Measurements from ENCODE around the gene MAP3K2.

MAP3K2 gene

GRCh38 chr2:127387655-127388422, at the start of gene MAP3K2:
MAP3K2 (minus strand) TSS chr2:127387975; CDS start chr2:127343129, 44,846 bp downstream.
- DNase-seq (ENCODE audit: low spot score) = peak; percentile 85

- no peak for DNase-seq (ENCODE audit: low spot score)
Measured at GRCh38 chr2:127437056-127437455, 49.3 kb upstream of the MAP3K2 start.

GRCh38 chr2:127434515-127434914, 46.7 kb upstream of the MAP3K2 start:
- no peak for DNase-seq (ENCODE audit: low spot score)

- no peak for DNase-seq (ENCODE audit: low spot score)
Measured at GRCh38 chr2:127431408-127432023, 43.7 kb upstream of the MAP3K2 start.

- no peak for DNase-seq (ENCODE audit: low spot score)
Measured at GRCh38 chr2:127429844-127430425, 42.2 kb upstream of the MAP3K2 start.

GRCh38 chr2:127429291-127429690, 41.5 kb upstream of the MAP3K2 start:
- DNase-seq (ENCODE audit: low spot score) = no peak

- DNase-seq (ENCODE audit: low spot score) = no peak
Measured at GRCh38 chr2:127428815-127429109, 41.0 kb upstream of the MAP3K2 start.

- no peak for DNase-seq (ENCODE audit: low spot score)
Measured at GRCh38 chr2:127428057-127428814, 40.5 kb upstream of the MAP3K2 start.

GRCh38 chr2:127427376-127428056, 39.7 kb upstream of the MAP3K2 start:
- no peak for DNase-seq (ENCODE audit: low spot score)

GRCh38 chr2:127426501-127427354, 39.0 kb upstream of the MAP3K2 start:
- DNase-seq (ENCODE audit: low spot score) = no peak

- no peak for DNase-seq (ENCODE audit: low spot score)
Measured at GRCh38 chr2:127425540-127426490, 38.0 kb upstream of the MAP3K2 start.

- no peak for DNase-seq (ENCODE audit: low spot score)
Measured at GRCh38 chr2:127424598-127425520, 37.1 kb upstream of the MAP3K2 start.

GRCh38 chr2:127423880-127424279, 36.1 kb upstream of the MAP3K2 start:
- DNase-seq (ENCODE audit: low spot score) = no peak

- DNase-seq (ENCODE audit: low spot score) = peak; percentile 74
Measured at GRCh38 chr2:127423478-127423843, 35.7 kb upstream of the MAP3K2 start.

GRCh38 chr2:127422559-127423477, 35.0 kb upstream of the MAP3K2 start:
- peak; percentile 38 for DNase-seq (ENCODE audit: low spot score)

- DNase-seq (ENCODE audit: low spot score) = no peak
Measured at GRCh38 chr2:127421871-127422558, 34.2 kb upstream of the MAP3K2 start.

- DNase-seq (ENCODE audit: low spot score) = no peak
Measured at GRCh38 chr2:127421116-127421800, 33.5 kb upstream of the MAP3K2 start.

Data from SW480 (cell line).